GM12891 (cell line): ENCODE measurements around the gene INO80D.
"Not testable (repeated sequence)": the region's sequence is repeated elsewhere in the genome, so short reads cannot be mapped to it uniquely, and the experiment has no call there.

Source experiments
- PAX5 ChIP-seq: IDR thresholded peaks from 2 replicates; pipeline ENCODE4 v1.6.1; 2011; ENCODE audit warnings: low read length, moderate library complexity, mild to moderate bottlenecking; ENCODE audit not compliant: insufficient read depth, severe bottlenecking
- POLR2A ChIP-seq: IDR thresholded peaks from 2 replicates; pipeline ENCODE4 v1.6.1; 2011; ENCODE audit warnings: low read depth, low read length, control low read depth
- POLR2AphosphoS5 ChIP-seq: IDR thresholded peaks from 2 replicates; pipeline ENCODE4 v1.6.1; 2011; ENCODE audit warnings: low read depth, low read length, control low read depth
- POU2F2 ChIP-seq: IDR thresholded peaks from 2 replicates; pipeline ENCODE4 v1.6.1; 2011; ENCODE audit warnings: low read depth, mild to moderate bottlenecking, control low read depth, low read length, moderate library complexity
- SPI1 ChIP-seq: IDR thresholded peaks from 2 replicates; pipeline ENCODE4 v1.6.1; 2011; ENCODE audit warnings: low read depth, low read length, control low read depth
- TAF1 ChIP-seq: IDR thresholded peaks from 2 replicates; pipeline ENCODE4 v1.6.1; 2011; ENCODE audit warnings: low read depth, low read length, control low read depth

- TF ChIP-seq POLR2A, POLR2AphosphoS5, TAF1, PAX5, POU2F2, SPI1: not testable (repeated sequence)
Observed at GRCh38 chr2:205977699-205978098, 108.3 kb downstream of the INO80D start.
